Chondrocyte (in vitro differentiated cells): ENCODE measurements around the gene TLE1. TPM values are rescaled to one million over a fixed set of nuclear protein-coding genes. Genes with fewer than 3 reads are reported as not detected.
"Not testable (repeated sequence)": the region's sequence is repeated elsewhere in the genome, so short reads cannot be mapped to it uniquely, and the experiment has no call there.

Source experiments
- DNase-seq: peaks from one replicate; pipeline ENCODE4 v3.0.0; 2021; ENCODE audit warnings: mixed read lengths, low spot score
- H3K27ac Mint-ChIP-seq: one replicate; pipeline ENCODE4 v1.8.0; 2021; ENCODE audit warnings: mild to moderate bottlenecking, moderate library complexity, mixed read lengths; ENCODE audit not compliant: unreplicated experiment
- H3K27me3 Mint-ChIP-seq: 2 replicates; pipeline ENCODE4 v1.8.0; 2021; ENCODE audit warnings: low read depth, mixed read lengths
- H3K36me3 Mint-ChIP-seq: 2 replicates; pipeline ENCODE4 v1.8.0; 2021; ENCODE audit warnings: low read depth, mixed read lengths
- H3K4me1 Mint-ChIP-seq: 2 replicates; pipeline ENCODE4 v1.8.0; 2021; ENCODE audit warnings: low read depth, mild to moderate bottlenecking, mixed read lengths
- H3K4me3 Mint-ChIP-seq: one replicate; pipeline ENCODE4 v1.8.0; 2021; ENCODE audit warnings: mild to moderate bottlenecking, moderate library complexity, mixed read lengths; ENCODE audit not compliant: unreplicated experiment
- H3K9me3 Mint-ChIP-seq: 2 replicates; pipeline ENCODE4 v1.8.0; 2021; ENCODE audit warnings: low read depth, mixed read lengths
- long read RNA-seq: library from polyadenylated mRNA; stranded (forward); transcript quantifications from one replicate; pipeline ENCODE4 v2.0.0, GENCODE V29; 2021
- total RNA-seq: library from RNA; stranded (reverse); gene quantifications from 3 replicates; pipeline ENCODE4 v1.2.1, GENCODE V29; 2021
- TF ChIP-seq, protein P1 (sequence below): fragments of 200-600 bp; sonication (generic); IDR thresholded peaks from 2 replicates; pipeline ENCODE4 v1.5.0; 2021; ENCODE audit warnings: antibody characterized with exemption, mild to moderate bottlenecking, moderate library complexity

Gene TLE1
- total RNA-seq: 12.2 to 17.1 TPM (median 12.6 TPM) in 3 replicates
- long read RNA-seq, partial matches to known transcripts: 34 of 67 reads
- long read RNA-seq, other reads (novel, unspliced or antisense): 33 of 67 reads

DNA sequence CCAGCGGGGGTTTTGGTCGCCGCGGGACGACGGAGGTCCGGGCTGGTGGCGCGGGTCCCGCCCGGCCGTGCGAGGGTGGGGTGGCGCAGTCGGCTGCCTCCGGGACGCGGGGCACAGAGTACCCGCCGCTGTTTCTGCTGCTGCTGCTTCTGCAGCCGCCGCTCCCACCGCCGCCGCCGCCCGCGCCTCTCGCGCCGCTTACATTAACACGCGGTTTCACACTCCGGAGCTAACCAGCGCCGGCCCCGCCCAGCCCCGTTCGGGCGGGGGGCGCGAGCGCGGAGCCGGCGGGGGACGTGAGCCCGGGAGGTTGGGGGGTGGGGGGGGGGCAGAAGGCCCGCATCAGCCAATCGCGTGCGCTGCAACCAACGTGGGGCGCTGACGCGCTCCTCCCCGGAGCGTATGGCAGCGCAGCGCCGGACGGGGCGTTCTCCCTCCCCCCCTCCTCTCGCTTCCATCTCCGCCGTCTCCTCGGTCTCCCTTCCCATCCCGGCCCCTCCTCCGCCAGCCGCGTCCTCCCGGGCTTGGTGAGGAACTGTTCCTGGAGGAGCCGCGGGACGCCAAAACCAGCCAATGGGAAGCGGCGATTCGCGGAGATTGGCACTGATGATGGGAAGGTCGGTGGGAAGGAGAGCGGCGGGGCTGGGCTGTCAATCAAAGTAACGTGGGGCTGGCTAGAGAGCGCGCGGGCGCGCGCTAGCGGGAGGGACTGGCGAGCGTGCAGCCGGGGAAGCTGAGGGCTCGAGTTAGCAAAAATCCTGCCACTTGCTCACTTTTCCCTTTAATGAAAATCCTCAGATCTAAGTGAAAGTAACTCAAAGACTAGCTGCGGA, at the start of gene TLE1:
TSS of gene TLE1 (minus strand) at position 205 of the 833 bp plus-strand sequence. CDS start 1,307 bp downstream, outside the sequence.
- H3K36me3 Mint-ChIP-seq: no peaks in the 10 kb centered on the region
- H3K4me1 Mint-ChIP-seq: peaks cover 9% of the 10 kb centered on the region
- TF ChIP-seq, protein P1, sequence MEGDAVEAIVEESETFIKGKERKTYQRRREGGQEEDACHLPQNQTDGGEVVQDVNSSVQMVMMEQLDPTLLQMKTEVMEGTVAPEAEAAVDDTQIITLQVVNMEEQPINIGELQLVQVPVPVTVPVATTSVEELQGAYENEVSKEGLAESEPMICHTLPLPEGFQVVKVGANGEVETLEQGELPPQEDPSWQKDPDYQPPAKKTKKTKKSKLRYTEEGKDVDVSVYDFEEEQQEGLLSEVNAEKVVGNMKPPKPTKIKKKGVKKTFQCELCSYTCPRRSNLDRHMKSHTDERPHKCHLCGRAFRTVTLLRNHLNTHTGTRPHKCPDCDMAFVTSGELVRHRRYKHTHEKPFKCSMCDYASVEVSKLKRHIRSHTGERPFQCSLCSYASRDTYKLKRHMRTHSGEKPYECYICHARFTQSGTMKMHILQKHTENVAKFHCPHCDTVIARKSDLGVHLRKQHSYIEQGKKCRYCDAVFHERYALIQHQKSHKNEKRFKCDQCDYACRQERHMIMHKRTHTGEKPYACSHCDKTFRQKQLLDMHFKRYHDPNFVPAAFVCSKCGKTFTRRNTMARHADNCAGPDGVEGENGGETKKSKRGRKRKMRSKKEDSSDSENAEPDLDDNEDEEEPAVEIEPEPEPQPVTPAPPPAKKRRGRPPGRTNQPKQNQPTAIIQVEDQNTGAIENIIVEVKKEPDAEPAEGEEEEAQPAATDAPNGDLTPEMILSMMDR: no peak
- peaks cover 12% of the 10 kb centered on the region for H3K27me3 Mint-ChIP-seq
- no peaks in the 10 kb centered on the region for H3K9me3 Mint-ChIP-seq
- peak within 1 kb of the TSS; percentile 97 for H3K4me3 Mint-ChIP-seq
- peak within 1 kb of the TSS; percentile 98 for H3K27ac Mint-ChIP-seq
- DNase-seq: peak; percentile 100

DNA sequence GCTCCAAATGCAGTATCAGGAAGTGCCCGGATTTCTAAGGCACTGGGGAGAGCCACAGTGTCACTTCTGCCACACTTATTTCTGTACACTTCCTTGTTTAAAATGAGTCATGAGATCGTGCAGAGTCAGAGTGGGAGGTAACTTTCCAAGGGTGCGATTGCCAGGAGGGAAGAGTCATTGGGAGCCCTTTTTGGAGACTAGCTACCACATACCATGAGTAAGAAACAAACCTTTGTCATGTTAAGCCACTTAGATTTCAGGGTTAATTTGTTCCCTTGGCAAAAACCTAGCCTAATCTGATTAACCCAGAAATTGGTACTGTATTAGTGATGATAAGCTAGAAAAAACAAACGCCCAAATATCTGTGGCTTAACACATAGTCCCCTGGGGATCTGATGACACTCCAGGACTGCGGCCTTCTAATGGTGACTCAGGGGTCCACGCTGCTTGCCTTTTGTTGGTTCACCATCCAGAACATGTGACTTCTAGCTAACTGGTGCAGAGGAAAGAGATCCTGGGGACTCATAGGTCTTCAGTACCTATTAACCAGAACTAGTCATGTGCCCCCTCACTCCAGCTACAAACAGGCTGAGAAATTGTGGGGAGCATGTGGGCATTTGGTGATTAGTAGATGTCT, 48.6 kb upstream of the TLE1 start:
- Mint-ChIP-seq H3K27ac (peak overlapping the region; percentile 75), H3K4me1 (peaks cover 11% of the 10 kb centered on the region), H3K9me3 (peaks cover 9% of the 10 kb centered on the region), H3K36me3 (peaks cover 2% of the 10 kb centered on the region), H3K4me3 (no peak overlapping the region), H3K27me3 (peaks cover 2% of the 10 kb centered on the region)
- DNase-seq: no peak
- TF ChIP-seq, protein P1: no peak

DNA sequence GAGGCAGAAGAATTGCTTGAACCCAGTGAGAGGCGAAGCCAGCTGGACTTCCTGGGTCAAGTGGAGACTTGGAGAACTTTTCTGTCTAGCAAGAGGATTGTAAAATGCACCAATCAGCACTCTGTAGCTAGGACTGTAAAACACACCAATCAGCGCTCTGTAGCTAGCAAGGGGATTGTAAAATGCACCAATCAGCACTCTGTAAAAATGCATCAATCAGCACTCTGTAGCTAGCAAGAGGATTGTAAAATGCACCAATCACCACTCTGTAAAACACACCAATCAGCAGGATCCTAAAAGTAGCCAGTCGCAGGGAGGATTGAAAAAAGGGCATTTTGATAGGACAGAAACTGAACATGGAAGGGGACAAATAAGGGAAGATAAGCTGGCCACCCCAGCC, 41.2 kb upstream of the TLE1 start:
- H3K27ac Mint-ChIP-seq, H3K9me3 Mint-ChIP-seq, H3K36me3 Mint-ChIP-seq, H3K4me1 Mint-ChIP-seq, DNase-seq, H3K27me3 Mint-ChIP-seq, H3K4me3 Mint-ChIP-seq: not testable (repeated sequence)

DNA sequence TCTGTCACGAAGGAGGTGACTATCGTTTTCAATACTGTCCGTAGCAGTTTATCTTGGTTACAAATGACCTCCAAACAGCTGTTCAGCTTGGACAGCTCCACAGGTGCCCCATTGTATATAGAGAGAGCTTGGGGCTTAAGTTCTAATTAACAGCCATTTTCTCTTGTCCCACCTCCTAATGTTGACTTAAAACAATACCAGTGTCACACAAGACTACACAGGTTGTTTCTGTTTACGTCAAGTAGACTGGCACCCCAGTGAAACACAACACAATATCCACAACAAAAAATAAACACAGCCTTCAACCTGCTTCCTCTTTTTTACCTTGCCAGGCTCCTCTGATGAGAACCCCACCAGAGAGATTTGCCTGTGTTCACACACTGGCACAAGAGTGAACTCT, 39.8 kb upstream of the TLE1 start:
- TF ChIP-seq, protein P1: no peak
- H3K27me3 Mint-ChIP-seq: peaks cover 2% of the 10 kb centered on the region
- peaks cover 6% of the 10 kb centered on the region for H3K4me1 Mint-ChIP-seq
- no peak overlapping the region for H3K27ac Mint-ChIP-seq
- no peak overlapping the region for H3K4me3 Mint-ChIP-seq
- DNase-seq: no peak
- H3K36me3 Mint-ChIP-seq: no peaks in the 10 kb centered on the region
- H3K9me3 Mint-ChIP-seq: no peaks in the 10 kb centered on the region

DNA sequence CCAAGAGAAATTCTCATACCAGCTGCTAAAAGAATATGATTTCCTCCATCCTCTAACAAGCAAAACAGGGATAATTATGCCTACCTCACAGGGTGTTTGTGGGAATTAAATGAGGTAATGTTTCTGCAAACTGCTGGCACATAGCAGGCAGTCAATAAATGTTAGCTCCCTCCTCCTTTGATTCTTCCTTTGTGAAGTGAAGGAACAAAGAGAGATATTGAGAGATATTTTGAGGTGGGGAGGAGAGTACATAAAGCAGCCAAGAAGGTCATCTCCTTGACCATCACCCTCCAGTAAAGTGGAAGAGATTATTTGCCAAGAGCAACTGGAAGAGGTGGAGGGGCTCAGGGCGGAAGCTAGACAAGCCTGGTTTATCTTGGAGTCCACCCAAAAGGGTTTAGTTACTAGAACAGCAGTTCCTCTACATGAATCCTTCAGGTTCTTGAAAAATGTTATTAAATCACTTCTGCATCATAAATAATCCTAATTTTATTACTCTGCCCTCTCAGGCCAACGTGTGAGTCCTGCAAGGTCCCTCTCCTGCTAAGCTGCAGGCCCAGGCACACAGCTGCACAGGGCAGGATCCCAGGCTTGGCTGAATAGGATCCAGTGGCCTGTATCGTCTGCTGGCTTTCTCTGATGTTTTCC, 35.0 kb upstream of the TLE1 start:
- Mint-ChIP-seq H3K4me3 (no peak overlapping the region), H3K9me3 (no peaks in the 10 kb centered on the region), H3K4me1 (peaks cover 10% of the 10 kb centered on the region), H3K27me3 (peaks cover 5% of the 10 kb centered on the region), H3K27ac (peak overlapping the region; percentile 57), H3K36me3 (no peaks in the 10 kb centered on the region)
- TF ChIP-seq, protein P1: no peak
- no peak for DNase-seq
